Measurements from ENCODE around the gene PPIG.

- TF ChIP-seq CTCF (conservative IDR thresholded peaks at IDR 0.05; ENCODE audit: low read depth, low read length) (no peak), USF2 (IDR thresholded peaks at IDR 0.05; ENCODE audit: low read depth, low read length) (no peak), POLR2A (IDR thresholded peaks at IDR 0.05; ENCODE audit: low read depth, low read length) (no peak), BHLHE40 (IDR thresholded peaks at IDR 0.05; ENCODE audit: low read depth, low read length) (no peak), SMC3 (IDR thresholded peaks at IDR 0.05; ENCODE audit: low read depth, low read length) (no peak), NFE2L2 (IDR thresholded peaks at IDR 0.05; ENCODE audit: low read depth, low read length) (no peak), RCOR1 (IDR thresholded peaks at IDR 0.05; ENCODE audit: insufficient replicate concordance, low read length) (no peak), MXI1 (IDR thresholded peaks at IDR 0.05; ENCODE audit: borderline replicate concordance, low read depth, low read length) (no peak), CHD1 (IDR thresholded peaks at IDR 0.05; ENCODE audit: low read depth, low read length) (no peak), CEBPB (IDR thresholded peaks at IDR 0.05; ENCODE audit: low read depth, low read length) (no peak), MAZ (IDR thresholded peaks at IDR 0.05; ENCODE audit: borderline replicate concordance, low read depth, low read length) (no peak)
Observed at GRCh38 chr2:169561364-169561763, 22.8 kb upstream of the PPIG start.
